GM12878 (cell line): ENCODE measurements around the gene SEMA6C. TPM values are rescaled to one million over a fixed set of nuclear protein-coding genes. Genes with fewer than 3 reads are reported as not detected.
"Not testable (repeated sequence)": the region's sequence is repeated elsewhere in the genome, so short reads cannot be mapped to it uniquely, and the experiment has no call there.

Source experiments
- ATAC-seq: fragments of 200-7000 bp; cut with Tn5 transposase; 3 replicates; pipeline ENCODE4 v1.9.1; 2020; ENCODE audit warnings: mild to moderate bottlenecking, moderate library complexity
- BruUV-seq: library from RNA; stranded (reverse); fragments of 400-500 nt; replicated peaks from 2 replicates; lab custom pipeline; 2021; lab: Mats Ljungman, UMichigan
- CTCF ChIA-PET: fragments of 300-600 bp; sonication (Branson Sonifier 250); formaldehyde crosslinking; extraction: SDS; loops from one replicate; lab custom pipeline; 2021; ENCODE audit warnings: inconsistent platforms; lab: Yijun Ruan, JAX
- POLR2A ChIA-PET: fragments of 350-600 bp; formaldehyde crosslinking; extraction: SDS; loops from one replicate; lab custom pipeline; 2021; ENCODE audit warnings: inconsistent platforms; lab: Charles Lee
- RAD21 ChIA-PET: fragments of 300-600 bp; sonication (Branson Sonifier 250); formaldehyde crosslinking; loops from one replicate; lab custom pipeline; 2023; ENCODE audit warnings: antibody characterized with exemption; ENCODE audit not compliant: unreplicated experiment; lab: Charles Lee
- SMC1A ChIA-PET: fragments of 300-600 bp; sonication (Branson Sonifier 250); formaldehyde crosslinking; loops from one replicate; lab custom pipeline; 2023; ENCODE audit not compliant: unreplicated experiment, uncharacterized antibody; lab: Charles Lee
- DNase-seq: peaks from one replicate; pipeline ENCODE4 v3.0.0-alpha.2; 2011; ENCODE audit warnings: low read depth, low spot score
- FAIRE-seq: peaks from 3 replicates; lab custom pipeline; 2011; peaks lifted over from hg19 to GRCh38; lab: Jason Lieb, UNC
- H2AFZ ChIP-seq: 2 replicates; pipeline ENCODE4 v1.6.0; 2011; ENCODE audit warnings: low read depth, low read length, control low read depth; ENCODE audit not compliant: control insufficient read depth
- H3K27ac ChIP-seq: 2 replicates; pipeline ENCODE4 v1.5.1; 2011; ENCODE audit warnings: control low read depth; ENCODE audit not compliant: control insufficient read depth, insufficient read depth
- H3K27me3 ChIP-seq, 2 experiments: replicated peaks in 1 of 2; 2 replicates each; pipeline versions ENCODE4 v1.6.0 to v1.6.1; 2011; ENCODE audit warnings: low read length in 1 of 2; ENCODE audit not compliant: control insufficient read depth in 2 of 2, insufficient read depth in 2 of 2
- H3K36me3 ChIP-seq, 2 experiments: 2 replicates each; pipeline ENCODE4 v1.5.1; 2011; ENCODE audit warnings: low read length in 1 of 2; ENCODE audit not compliant: control insufficient read depth in 2 of 2, insufficient read depth in 2 of 2
- H3K4me1 ChIP-seq: 2 replicates; pipeline ENCODE4 v1.6.1; 2011; ENCODE audit warnings: mild to moderate bottlenecking, low read length, moderate library complexity, mixed read lengths; ENCODE audit not compliant: control insufficient read depth, insufficient read depth
- H3K4me2 ChIP-seq: 2 replicates; pipeline ENCODE4 v1.6.0; 2011; ENCODE audit warnings: control low read depth; ENCODE audit not compliant: control insufficient read depth, insufficient read depth
- H3K4me3 ChIP-seq: fragments of 200-600 bp; sonication (generic); 2 replicates; pipeline ENCODE4 v1.5.1; 2016
- H3K79me2 ChIP-seq: 2 replicates; pipeline ENCODE4 v1.6.0; 2011; ENCODE audit warnings: low read length; ENCODE audit not compliant: control insufficient read depth, insufficient read depth
- H3K9ac ChIP-seq: 2 replicates; pipeline ENCODE4 v1.8.0; 2011; ENCODE audit warnings: low read length, control low read depth, mixed read lengths; ENCODE audit not compliant: control insufficient read depth, insufficient read depth
- H3K9me3 ChIP-seq: replicated peaks from 3 replicates; pipeline ENCODE4 v1.5.1; 2011; ENCODE audit warnings: mild to moderate bottlenecking, low read length; ENCODE audit not compliant: control insufficient read depth, insufficient read depth
- H4K20me1 ChIP-seq: 2 replicates; pipeline ENCODE4 v1.6.0; 2011; ENCODE audit not compliant: control insufficient read depth, insufficient read depth
- ATF7 ChIP-seq: fragments of 450-650 bp; IDR thresholded peaks from 2 replicates; pipeline ENCODE4 v1.6.1; 2016; ENCODE audit warnings: low read depth, mild to moderate bottlenecking
- HCFC1 ChIP-seq: fragments of 150-350 bp; IDR thresholded peaks from 2 replicates; pipeline ENCODE4 v1.6.1; 2014; ENCODE audit warnings: low read length
- POLR2AphosphoS2 ChIP-seq: IDR thresholded peaks from 2 replicates; pipeline ENCODE4 v1.6.1; 2011; ENCODE audit warnings: low read depth, mild to moderate bottlenecking, low read length, improper control_type of control experiment, moderate library complexity
- ZNF24 ChIP-seq: fragments of 450-650 bp; IDR thresholded peaks from 2 replicates; pipeline ENCODE4 v1.6.1; 2017; ENCODE audit warnings: antibody characterized with exemption, mild to moderate bottlenecking
- WGBS: methylation state at CpG from one replicate; pipeline ENCODE4 v1.1.6; 2016; ENCODE audit warnings: low lambda C conversion rate; ENCODE audit not compliant: insufficient replicate concordance, insufficient coverage; ENCODE audit errors: missing lambda C conversion rate; 5-methylcytosine and 5-hydroxymethylcytosine counted together
- in situ Hi-C: fragments of 300-500 bp; cut with MboI; formaldehyde crosslinking; loops from 9 replicates; pipeline ENCODE4 v1.14.3; 2018; ENCODE audit warnings: mixed read lengths
- intact Hi-C: fragments of 100-400 bp; cut with micrococcal nuclease; formaldehyde crosslinking; loops from one replicate; pipeline ENCODE4 v1.14.2; 2022; ENCODE audit not compliant: unreplicated experiment
- polyA plus RNA-seq, 11 experiments: library from polyadenylated mRNA; depleted of rRNA in 4 of 11; unstranded in 6 of 11; stranded (reverse) in 5 of 11; fragments of >200 nt; fragmentation: Nextera tagmentation in 4 of 11; fragmentation: Illumina TruSeq in 1 of 11; extraction: Ambion mirVana in 4 of 11; extraction: Trizol in 1 of 11; gene quantifications; 1 replicate in 1 of 11; 2 replicates in 10 of 11; pipeline versions ENCODE4 v1.2.1 to v1.2.3, GENCODE V29; 2011 to 2016; ENCODE audit warnings: inconsistent platforms in 2 of 11, missing spikeins in 2 of 11, low read depth in 1 of 11
- total RNA-seq, 4 experiments: library from RNA; depleted of rRNA in 3 of 4; stranded (reverse); fragments of >200 nt in 3 of 4; fragmentation: Illumina TruSeq in 1 of 4; extraction: Trizol in 1 of 4; gene quantifications; 2 replicates each; pipeline versions ENCODE4 v1.2.1 to v1.2.3, GENCODE V29; 2013 to 2021

Gene SEMA6C
- total and polyA plus RNA-seq, 10 of the 15 experiments (the other 5 are each of a cell fraction or from before 2014, with no cell fraction given): 0.13 to 2.2 (median 0.29) TPM; not detected in 1

DNA sequence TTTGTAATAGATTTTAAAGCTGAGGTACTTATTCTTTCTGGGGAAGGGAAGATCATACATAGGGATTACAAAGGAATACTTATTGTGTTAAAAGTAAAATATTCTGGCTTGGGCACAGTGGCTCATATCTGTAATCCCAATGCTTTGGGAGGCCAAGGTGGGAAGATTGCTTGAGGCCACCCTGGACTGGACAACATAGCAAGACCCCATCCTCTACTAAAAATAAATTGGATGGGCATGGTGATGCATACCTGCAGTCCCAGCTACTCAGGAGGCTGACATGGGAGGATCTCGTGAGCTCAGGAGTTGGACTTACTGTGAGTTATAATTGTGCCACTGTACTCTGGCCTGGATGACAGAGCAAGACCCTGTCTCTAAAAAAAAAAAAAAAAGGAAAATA, 48.3 kb downstream of the SEMA6C start (continued):
- TF ChIP-seq ZNF24 (no peak), POLR2AphosphoS2 (no peak), HCFC1 (no peak), ATF7 (no peak)

DNA sequence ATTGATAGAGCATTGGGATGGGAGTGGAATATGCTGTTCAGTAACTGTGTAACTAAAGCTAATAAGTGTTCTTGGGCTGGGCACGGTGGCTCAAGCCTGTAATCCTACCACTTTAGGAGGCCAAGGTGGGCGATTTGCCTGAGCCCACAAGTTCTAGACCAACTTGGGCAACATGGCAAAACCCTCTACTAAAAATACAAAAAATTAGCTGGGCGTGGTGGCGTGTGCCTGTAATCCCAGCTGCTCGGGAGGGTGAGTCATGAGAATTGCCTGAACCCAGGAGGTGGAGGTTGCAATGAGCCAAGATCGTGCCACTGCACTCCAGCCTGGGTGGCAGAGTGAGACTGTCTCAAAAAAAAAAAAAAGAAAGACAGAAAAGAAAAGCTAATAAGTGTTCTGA, 49.0 kb downstream of the SEMA6C start:
- BruUV-seq, H3K27me3 ChIP-seq, H3K27ac ChIP-seq, H3K4me3 ChIP-seq, DNase-seq, intact Hi-C loops, ATAC-seq, H3K9ac ChIP-seq, H4K20me1 ChIP-seq, H3K36me3 ChIP-seq, FAIRE-seq, H3K9me3 ChIP-seq, H2AFZ ChIP-seq, H3K79me2 ChIP-seq, H3K4me2 ChIP-seq, H3K4me1 ChIP-seq, POLR2A ChIA-PET: not testable (repeated sequence)
- CTCF ChIA-PET: interaction anchor here (0.6 to 10.4 kb wide), 6 partner anchors 11 to 200 kb away, joined by 3 to 353 read pairs (median 3); partner anchors contain the start of gene TNFAIP8L2
- RAD21 ChIA-PET: interaction anchor here (0.5 to 11.3 kb wide), 2 partner anchors 58 to 200 kb away, joined by 3 to 198 read pairs; partner anchors contain the start of gene TNFAIP8L2
- WGBS: 84% methylated on average over 6 of the region's 6 CpGs
- in situ Hi-C loops: loop anchor here (5.0 kb wide), 1 partner anchor 60 kb away; the partner anchor contains the start of gene TNFAIP8L2
- SMC1A ChIA-PET: interaction anchor here (1.0 to 13.2 kb wide), 3 partner anchors 25 to 154 kb away, joined by 3 to 282 read pairs (median 4); partner anchors contain the start of gene TNFAIP8L2
